Endodermal cell (in vitro differentiated cells): ENCODE data around the gene PSMB10. TPM values are rescaled to one million over a fixed set of nuclear protein-coding genes. Genes with fewer than 3 reads are reported as not detected.

ENCODE experiments used
- DNase-seq: peaks from one replicate; pipeline ENCODE4 v3.0.0-alpha.2; 2017
- H3K27ac ChIP-seq: 2 replicates; pipeline ENCODE4 v1.5.1; 2013; ENCODE audit warnings: mild to moderate bottlenecking, low read depth, low read length, moderate library complexity
- H3K27me3 ChIP-seq: 2 replicates; pipeline ENCODE4 v1.6.1; 2013; ENCODE audit warnings: mild to moderate bottlenecking, low read length, moderate library complexity; ENCODE audit not compliant: insufficient read depth, control insufficient read depth, poor library complexity, severe bottlenecking
- H3K36me3 ChIP-seq: 2 replicates; pipeline ENCODE4 v1.7.0; 2013; ENCODE audit warnings: mild to moderate bottlenecking, low read length, moderate library complexity; ENCODE audit not compliant: control insufficient read depth, insufficient read depth
- H3K4me1 ChIP-seq: one replicate; pipeline ENCODE4 v1.7.0; 2013; ENCODE audit warnings: low read length; ENCODE audit not compliant: control insufficient read depth, insufficient read depth
- H3K4me3 ChIP-seq: 2 replicates; pipeline ENCODE4 v1.5.1; 2013; ENCODE audit warnings: mild to moderate bottlenecking, low read length, moderate library complexity
- H3K9ac ChIP-seq: 2 replicates; pipeline ENCODE4 v1.6.1; 2013; ENCODE audit warnings: mild to moderate bottlenecking, low read length, moderate library complexity; ENCODE audit not compliant: poor library complexity, severe bottlenecking; ENCODE audit errors: extremely low read depth
- H3K9me3 ChIP-seq: 2 replicates; pipeline ENCODE4 v1.6.1; 2013; ENCODE audit warnings: mild to moderate bottlenecking, low read length, moderate library complexity; ENCODE audit not compliant: control insufficient read depth
- H3K27ac Mint-ChIP-seq: 2 replicates; pipeline ENCODE4 v1.8.0; 2020; ENCODE audit warnings: mixed read lengths
- H3K27me3 Mint-ChIP-seq: 2 replicates; pipeline ENCODE4 v1.8.0; 2021; ENCODE audit warnings: mild to moderate bottlenecking, mixed read lengths; ENCODE audit not compliant: insufficient read depth
- H3K36me3 Mint-ChIP-seq: 2 replicates; pipeline ENCODE4 v1.8.0; 2020; ENCODE audit warnings: low read depth, mixed read lengths
- H3K4me1 Mint-ChIP-seq: 2 replicates; pipeline ENCODE4 v1.8.0; 2020; ENCODE audit warnings: mixed read lengths
- H3K4me3 Mint-ChIP-seq: 2 replicates; pipeline ENCODE4 v1.8.0; 2020; ENCODE audit warnings: mild to moderate bottlenecking, moderate library complexity, mixed read lengths
- H3K9me3 Mint-ChIP-seq: 2 replicates; pipeline ENCODE4 v1.8.0; 2020; ENCODE audit warnings: mild to moderate bottlenecking, mixed read lengths
- WGBS, 2 experiments: methylation state at CpG; one replicate each; pipeline versions ENCODE4 v1.1.5 to v1.1.7; 2013; ENCODE audit warnings: missing lambda C conversion rate in 2 of 2, mixed read lengths in 1 of 2; ENCODE audit not compliant: insufficient coverage in 1 of 2, insufficient read length in 1 of 2; 5-methylcytosine and 5-hydroxymethylcytosine counted together
- total RNA-seq, 2 donors: library from RNA; stranded (reverse); fragmentation: NEBNext Ultra II Directional in 1 of 2; extraction: Animal tissue kit (Norgen Biotek cat#: 25700) in 1 of 2; gene quantifications; 2 replicates in 1 of 2; 3 replicates in 1 of 2; pipeline ENCODE4 v1.2.1, GENCODE V29; 2021
- TF ChIP-seq, protein P1 (sequence below): fragments of 200-600 bp; sonication (generic); conservative IDR thresholded peaks from 2 replicates; pipeline ENCODE4 v1.5.0; 2021; ENCODE audit warnings: antibody characterized with exemption, mild to moderate bottlenecking

PSMB10 gene
- total RNA-seq, 2 donors from 2014 or later = 15.5 to 16.5 TPM

DNA sequence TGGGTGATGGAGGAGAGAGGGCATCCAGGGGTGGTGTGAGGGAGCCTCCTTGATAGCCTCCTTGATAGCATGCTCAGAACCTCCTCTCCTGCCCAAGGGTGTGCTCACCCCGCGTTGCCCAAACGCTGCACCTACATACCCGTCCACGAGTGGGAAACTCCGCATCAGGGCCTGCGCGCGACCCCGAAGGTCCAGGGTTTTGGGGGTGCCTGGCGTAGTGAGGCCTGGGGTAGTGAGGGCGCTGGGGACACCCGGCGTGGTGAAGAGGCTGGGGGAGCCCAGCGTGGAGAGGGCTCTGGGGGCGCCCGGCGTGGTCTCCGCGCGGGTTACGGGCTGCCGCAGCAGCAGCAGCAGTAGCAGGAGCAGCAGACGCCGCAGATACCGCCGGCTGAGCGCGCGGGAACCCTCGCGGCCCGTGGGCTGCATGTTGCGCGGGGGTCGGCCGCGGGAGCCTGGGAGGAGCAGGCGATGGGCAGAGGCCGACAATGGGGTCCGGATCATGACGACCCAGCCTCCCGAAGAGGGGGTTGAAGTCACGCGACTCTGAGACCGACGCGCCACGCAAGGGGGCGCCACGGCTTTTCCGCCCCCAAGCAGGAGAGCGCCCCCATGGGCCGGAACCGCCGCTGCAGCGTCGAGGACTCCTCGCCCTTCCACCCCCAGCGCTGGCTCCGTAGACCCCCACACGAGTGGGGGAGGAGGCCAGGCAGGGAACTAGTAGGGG lies 43.5 kb upstream of the PSMB10 start, which contains the start of gene DPEP3:
DPEP3 (minus strand) TSS at position 545 of the 724 bp plus-strand sequence; CDS start at position 426, 119 bp downstream.
- Mint-ChIP-seq H3K4me3 (no peak within 1 kb of the TSS), H3K27ac (no peak within 1 kb of the TSS), H3K4me1 (peaks cover 3% of the 10 kb centered on the region), H3K36me3 (no peaks in the 10 kb centered on the region), H3K27me3 (peaks cover 20% of the 10 kb centered on the region), H3K9me3 (peaks cover 9% of the 10 kb centered on the region)
- no peaks in the 10 kb centered on the region for H3K4me1 ChIP-seq
- H3K36me3 ChIP-seq = no peaks in the 10 kb centered on the region
- no peak within 1 kb of the TSS for H3K4me3 ChIP-seq
- peaks cover 15% of the 10 kb centered on the region for H3K27me3 ChIP-seq
- no peak within 1 kb of the TSS for H3K9ac ChIP-seq
- TF ChIP-seq, protein P1, sequence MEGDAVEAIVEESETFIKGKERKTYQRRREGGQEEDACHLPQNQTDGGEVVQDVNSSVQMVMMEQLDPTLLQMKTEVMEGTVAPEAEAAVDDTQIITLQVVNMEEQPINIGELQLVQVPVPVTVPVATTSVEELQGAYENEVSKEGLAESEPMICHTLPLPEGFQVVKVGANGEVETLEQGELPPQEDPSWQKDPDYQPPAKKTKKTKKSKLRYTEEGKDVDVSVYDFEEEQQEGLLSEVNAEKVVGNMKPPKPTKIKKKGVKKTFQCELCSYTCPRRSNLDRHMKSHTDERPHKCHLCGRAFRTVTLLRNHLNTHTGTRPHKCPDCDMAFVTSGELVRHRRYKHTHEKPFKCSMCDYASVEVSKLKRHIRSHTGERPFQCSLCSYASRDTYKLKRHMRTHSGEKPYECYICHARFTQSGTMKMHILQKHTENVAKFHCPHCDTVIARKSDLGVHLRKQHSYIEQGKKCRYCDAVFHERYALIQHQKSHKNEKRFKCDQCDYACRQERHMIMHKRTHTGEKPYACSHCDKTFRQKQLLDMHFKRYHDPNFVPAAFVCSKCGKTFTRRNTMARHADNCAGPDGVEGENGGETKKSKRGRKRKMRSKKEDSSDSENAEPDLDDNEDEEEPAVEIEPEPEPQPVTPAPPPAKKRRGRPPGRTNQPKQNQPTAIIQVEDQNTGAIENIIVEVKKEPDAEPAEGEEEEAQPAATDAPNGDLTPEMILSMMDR = peak; percentile 97
- H3K27ac ChIP-seq = no peak within 1 kb of the TSS
- H3K9me3 ChIP-seq = no peaks in the 10 kb centered on the region
- peak; percentile 83 for DNase-seq
- 94% methylated on average over 31 to 62 of the region's 62 CpGs for WGBS, 2 experiments

DNA sequence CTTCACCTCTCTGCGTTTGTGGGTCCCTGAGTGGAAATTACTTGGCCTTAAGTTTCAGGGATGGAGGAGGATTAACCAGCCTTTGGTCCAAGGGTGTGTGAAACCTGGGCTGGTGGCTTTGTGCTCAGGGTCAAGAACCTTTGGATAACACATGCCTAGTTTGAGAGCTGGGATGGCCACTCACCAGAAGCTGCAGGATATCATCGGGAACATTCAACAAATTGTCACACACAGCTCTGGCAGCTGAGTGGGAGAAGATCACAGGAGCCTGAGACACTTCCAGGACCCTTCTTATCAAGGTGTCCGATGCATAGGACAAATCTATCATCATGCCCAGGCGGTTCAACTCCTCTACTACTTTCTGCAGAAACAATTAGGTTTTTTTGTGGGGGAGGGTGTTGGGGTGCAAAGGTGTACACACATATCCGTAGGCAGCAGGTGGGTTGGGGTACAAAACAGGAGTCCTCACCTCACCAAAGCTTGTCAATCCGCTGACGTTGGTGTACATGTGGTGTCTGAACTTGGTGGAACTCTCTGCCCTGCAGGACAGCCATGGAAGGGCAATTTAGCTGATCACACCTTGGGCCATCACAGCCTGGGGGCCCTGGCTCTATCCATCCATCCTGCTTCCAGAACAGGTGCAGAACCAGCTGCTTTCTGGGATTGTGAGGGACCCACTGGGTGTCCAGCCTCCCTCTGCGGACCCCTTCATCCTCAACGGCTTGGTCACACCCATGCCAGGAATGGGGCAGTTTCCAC lies 41.0 kb upstream of the PSMB10 start:
- H3K36me3 Mint-ChIP-seq = no peaks in the 10 kb centered on the region
- TF ChIP-seq, protein P1 = peak; percentile 26
- Histone ChIP-seq H3K9ac (no peak overlapping the region), H3K27me3 (peaks cover 15% of the 10 kb centered on the region), H3K27ac (no peak overlapping the region), H3K4me3 (no peak overlapping the region), H3K36me3 (no peaks in the 10 kb centered on the region), H3K4me1 (no peaks in the 10 kb centered on the region), H3K9me3 (no peaks in the 10 kb centered on the region)
- H3K9me3 Mint-ChIP-seq = peaks cover 3% of the 10 kb centered on the region
- WGBS, 2 experiments = 68 to 87% methylated on average over 3 to 9 of the region's 9 CpGs
- H3K4me3 Mint-ChIP-seq = no peak overlapping the region
- no peak overlapping the region for H3K27ac Mint-ChIP-seq
- H3K27me3 Mint-ChIP-seq = peaks cover 13% of the 10 kb centered on the region
- no peak for DNase-seq
- no peaks in the 10 kb centered on the region for H3K4me1 Mint-ChIP-seq

DNA sequence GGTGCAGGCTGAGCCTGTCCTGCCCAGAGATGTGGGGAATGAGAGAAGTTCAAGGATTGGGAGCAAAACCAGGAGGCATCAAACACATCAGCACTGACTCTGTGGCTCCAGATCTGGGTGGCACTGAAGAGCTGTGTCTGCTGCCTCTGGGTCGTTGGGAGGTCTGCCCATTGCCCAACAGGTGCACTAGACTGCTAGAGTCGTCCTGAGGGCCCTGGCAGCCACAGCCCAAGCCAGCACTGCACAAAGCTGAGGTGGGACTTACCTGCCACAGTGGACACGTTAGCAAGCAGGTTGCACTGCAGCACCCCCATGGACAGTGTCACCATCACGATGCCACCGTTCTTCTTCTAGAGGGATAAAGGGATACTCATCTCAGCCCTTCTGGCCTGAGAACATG lies 40.4 kb upstream of the PSMB10 start:
- no peaks in the 10 kb centered on the region for H3K9me3 ChIP-seq
- Mint-ChIP-seq H3K4me1 (no peaks in the 10 kb centered on the region), H3K9me3 (no peaks in the 10 kb centered on the region), H3K27ac (no peak overlapping the region), H3K27me3 (peaks cover 12% of the 10 kb centered on the region), H3K36me3 (no peaks in the 10 kb centered on the region), H3K4me3 (no peak overlapping the region)
- no peak for DNase-seq
- H3K4me1 ChIP-seq = no peaks in the 10 kb centered on the region
- TF ChIP-seq, protein P1 = no peak
- H3K9ac ChIP-seq = no peak overlapping the region
- no peaks in the 10 kb centered on the region for H3K36me3 ChIP-seq
- WGBS, 2 experiments = 78 to 79% methylated on average over 4 to 5 of the region's 5 CpGs
- H3K27me3 ChIP-seq = peaks cover 15% of the 10 kb centered on the region
- no peak overlapping the region for H3K4me3 ChIP-seq
- H3K27ac ChIP-seq = no peak overlapping the region
